GM19193 (cell line): ENCODE data around the gene TTC22.

Experiments used
- POLR2A ChIP-seq: IDR thresholded peaks from 4 replicates; pipeline ENCODE4 v1.6.1; 2011; ENCODE audit not compliant: insufficient read depth, insufficient read length; ENCODE audit errors: extremely low read depth

The TTC22 gene

DNA sequence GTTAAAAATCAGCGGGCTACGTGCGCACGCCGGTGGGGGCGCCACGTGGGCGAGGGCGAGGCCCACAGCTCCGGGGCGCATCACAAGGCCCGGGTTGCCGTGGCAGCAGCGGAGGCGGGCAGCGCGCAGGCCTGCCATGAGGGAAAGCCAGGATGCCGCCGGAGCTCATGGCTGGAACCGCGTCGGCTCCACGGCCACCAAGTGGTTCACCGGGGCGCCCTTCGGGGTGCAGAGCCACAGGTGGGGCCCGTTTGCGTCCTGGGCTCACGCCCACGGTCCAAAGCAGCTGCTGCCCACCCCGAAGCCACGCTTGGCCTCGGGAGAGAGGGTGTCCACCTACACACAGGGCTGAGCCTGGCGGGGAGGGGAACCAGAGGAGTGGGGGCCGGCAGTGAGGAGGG, 4.9 kb upstream of the TTC22 start:
- TF ChIP-seq POLR2A: no peak

- no peak for TF ChIP-seq POLR2A
These were observed 4.3 kb upstream of the TTC22 start for GRCh38 chr1:54805466-54805865.

GRCh38 chr1:54804471-54805132, 3.5 kb upstream of the TTC22 start:
- no peak for TF ChIP-seq POLR2A

GRCh38 chr1:54803761-54804470, 2.8 kb upstream of the TTC22 start:
- no peak for TF ChIP-seq POLR2A

DNA sequence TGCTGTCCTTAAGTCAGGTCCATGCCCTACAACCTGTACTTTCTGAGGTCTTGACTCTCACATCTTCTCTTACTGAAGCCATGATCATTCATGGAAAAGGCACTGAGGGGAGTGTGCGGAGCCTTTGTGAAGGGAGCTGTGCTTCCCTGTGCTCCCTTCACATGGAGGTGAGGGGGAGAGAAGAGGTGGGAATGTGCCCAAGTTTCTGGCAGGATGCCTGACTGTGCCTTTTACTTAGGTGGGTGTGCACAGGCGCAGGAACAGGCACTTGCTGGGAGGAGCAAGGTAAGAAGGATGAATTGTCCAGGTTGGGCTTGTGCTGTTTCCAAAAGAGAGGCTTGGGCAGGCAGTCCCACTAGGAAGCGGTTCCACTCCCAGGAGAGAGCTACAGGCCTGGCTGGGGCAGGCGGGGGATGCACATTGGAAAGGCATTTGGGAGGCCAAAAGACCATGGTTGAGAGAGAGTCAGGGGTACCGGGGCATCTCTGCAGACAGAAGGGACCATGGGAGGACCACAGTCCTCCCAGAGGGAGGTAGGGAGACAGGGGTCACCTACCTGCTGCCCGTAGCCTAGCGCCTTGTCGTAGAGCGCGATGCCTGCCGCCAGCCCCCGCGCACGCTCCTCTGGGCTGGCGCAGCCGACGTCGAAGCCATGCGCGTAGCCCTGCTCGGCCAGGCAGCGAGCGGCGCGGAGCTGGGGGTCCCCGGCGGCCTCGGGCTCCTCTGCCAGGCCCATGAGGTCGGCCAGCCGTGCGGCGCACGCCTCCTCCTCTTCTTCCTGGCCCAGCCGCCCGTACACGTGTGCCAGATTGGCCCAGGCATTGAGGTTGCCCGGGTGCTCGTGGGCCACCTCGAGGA, 853 bp downstream of the TTC22 start:
- no peak for TF ChIP-seq POLR2A

GRCh38 chr1:54798769-54799641, 2.1 kb downstream of the TTC22 start:
- no peak for TF ChIP-seq POLR2A

- no peak for TF ChIP-seq POLR2A
These were observed 2.9 kb downstream of the TTC22 start for GRCh38 chr1:54798206-54798605.

- TF ChIP-seq POLR2A: no peak
These were observed 4.2 kb downstream of the TTC22 start for GRCh38 chr1:54796902-54797301.

DNA sequence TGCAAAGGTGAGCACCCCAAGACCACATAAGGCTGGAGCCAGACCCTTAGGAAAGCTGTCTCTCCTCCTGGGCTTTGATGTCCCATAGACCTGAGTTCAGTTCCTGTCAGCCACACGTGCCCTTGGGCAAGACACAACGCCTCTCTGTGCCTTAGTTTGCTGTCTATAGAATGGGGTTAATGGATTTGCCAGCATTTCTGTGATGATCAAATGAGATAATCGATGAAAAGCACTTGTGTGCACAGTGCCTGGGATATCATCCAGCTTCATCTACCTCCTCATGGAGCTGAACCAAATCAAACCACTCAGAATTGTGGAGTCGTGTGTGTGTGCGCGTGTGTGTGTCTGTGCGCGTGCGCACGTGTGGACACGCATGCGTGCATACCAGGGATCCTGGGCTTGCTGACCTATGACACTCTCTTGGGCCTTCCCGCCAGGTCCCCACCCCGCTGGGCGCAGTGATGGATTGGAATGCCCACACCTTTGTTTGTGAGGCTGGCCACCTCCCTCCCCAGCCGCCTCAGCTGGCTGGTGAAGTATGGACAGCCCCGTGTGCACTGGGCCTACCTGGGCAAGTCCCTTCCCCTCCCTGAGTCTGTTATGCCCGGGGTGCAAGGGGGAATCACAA, 5.2 kb downstream of the TTC22 start:
- TF ChIP-seq POLR2A: no peak

DNA sequence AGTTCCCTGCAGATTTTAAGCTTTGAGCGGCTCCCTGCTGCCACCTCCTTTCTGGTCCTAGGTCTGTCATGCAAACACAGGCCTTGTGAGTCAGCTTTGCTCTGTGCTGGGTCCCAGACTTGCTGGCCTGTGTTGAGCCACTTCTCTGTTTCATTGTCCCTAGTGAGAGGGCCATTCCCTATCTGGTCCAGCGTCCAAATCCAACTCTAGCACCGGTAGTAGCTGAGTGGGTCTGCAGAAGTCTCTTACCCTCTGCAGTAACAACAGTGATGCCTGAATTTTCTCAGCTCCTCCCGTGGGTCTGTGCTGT, 5.8 kb downstream of the TTC22 start:
- TF ChIP-seq POLR2A: no peak

DNA sequence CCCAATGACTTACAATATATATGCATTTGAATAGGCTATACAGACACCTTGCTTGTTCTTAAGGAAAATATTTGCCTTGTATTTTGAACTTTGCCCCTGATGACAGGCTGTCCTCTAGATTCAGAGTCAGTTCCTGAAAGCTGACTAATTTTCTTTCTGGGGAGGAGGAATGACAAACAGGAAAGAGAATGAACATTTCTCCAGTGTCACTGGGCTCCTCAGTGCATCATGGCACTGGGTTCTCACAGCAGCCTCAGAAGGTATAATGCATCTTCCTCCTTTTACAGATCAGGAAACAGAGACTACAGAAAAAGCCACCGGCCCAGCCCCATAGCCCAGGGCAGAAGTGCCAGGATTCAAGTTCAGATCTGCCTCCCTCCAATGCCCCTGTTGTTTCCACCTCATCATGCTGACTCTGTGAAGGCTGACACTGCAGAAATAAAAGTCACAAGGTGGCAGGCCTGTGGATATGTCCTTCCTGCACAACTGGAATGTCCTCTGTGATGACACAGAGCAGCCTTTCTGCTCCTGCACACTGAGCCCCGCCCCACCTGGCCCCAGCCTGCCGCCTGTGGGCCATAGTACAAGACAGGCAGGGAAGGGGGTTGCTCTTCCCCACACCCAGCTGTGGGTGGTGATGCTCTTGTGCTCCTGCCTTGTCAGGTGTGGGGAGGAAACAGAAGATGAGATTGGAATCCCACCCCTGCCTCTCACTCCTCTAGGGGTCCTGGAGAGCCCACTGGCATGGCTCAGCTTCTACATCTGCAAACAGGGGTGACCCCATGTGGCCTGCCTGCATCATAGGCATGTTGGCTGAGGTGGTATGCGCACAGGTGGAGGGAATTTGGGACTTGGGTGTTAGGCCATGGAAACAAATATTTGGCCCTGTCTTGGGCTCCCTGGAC, 6.4 kb downstream of the TTC22 start:
- TF ChIP-seq POLR2A: no peak

GRCh38 chr1:54792686-54793282, 8.3 kb downstream of the TTC22 start:
- no peak for TF ChIP-seq POLR2A
